ENCODE results near the gene KCTD19.

KCTD19 gene

GRCh38 chr16:67254801-67255552 is 71.6 kb downstream of the KCTD19 start:
- no peaks in the 10 kb centered on the region for H3K36me3 Mint-ChIP-seq
- H3K9me3 Mint-ChIP-seq: no peaks in the 10 kb centered on the region
- ATAC-seq (ENCODE audit: low read depth): no peak
- no peak overlapping the region for H3K4me3 Mint-ChIP-seq
- H3K27ac Mint-ChIP-seq: no peak overlapping the region
- DNase-seq (ENCODE audit: low spot score in 2 of 2): no peak
- peaks cover 5% of the 10 kb centered on the region for H3K27me3 Mint-ChIP-seq
- H3K4me1 Mint-ChIP-seq: peaks cover 2% of the 10 kb centered on the region

GRCh38 chr16:67252609-67253497 is 73.7 kb downstream of the KCTD19 start:
- ATAC-seq (ENCODE audit: low read depth) (no peak), DNase-seq (ENCODE audit: low spot score in 2 of 2) (no peak)
- Mint-ChIP-seq H3K27me3 (peaks cover 11% of the 10 kb centered on the region), H3K4me1 (peaks cover 16% of the 10 kb centered on the region), H3K4me3 (no peak overlapping the region), H3K27ac (no peak overlapping the region), H3K36me3 (no peaks in the 10 kb centered on the region), H3K9me3 (no peaks in the 10 kb centered on the region)

- peaks cover 25% of the 10 kb centered on the region for H3K4me1 Mint-ChIP-seq
- H3K36me3 Mint-ChIP-seq: no peaks in the 10 kb centered on the region
- no peaks in the 10 kb centered on the region for H3K9me3 Mint-ChIP-seq
- ATAC-seq (ENCODE audit: low read depth): no peak
- H3K4me3 Mint-ChIP-seq: peak overlapping the region; percentile 78
- DNase-seq (ENCODE audit: low spot score in 2 of 2): no peak
- peaks cover 11% of the 10 kb centered on the region for H3K27me3 Mint-ChIP-seq
- H3K27ac Mint-ChIP-seq: no peak overlapping the region
Observed at GRCh38 chr16:67250045-67250327, 76.6 kb downstream of the KCTD19 start.

GRCh38 chr16:67249178-67250044 is 77.1 kb downstream of the KCTD19 start:
- Mint-ChIP-seq H3K4me1 (peaks cover 28% of the 10 kb centered on the region), H3K4me3 (peak overlapping the region; percentile 78), H3K36me3 (no peaks in the 10 kb centered on the region), H3K9me3 (no peaks in the 10 kb centered on the region), H3K27ac (no peak overlapping the region), H3K27me3 (peaks cover 11% of the 10 kb centered on the region)
- no peak for DNase-seq (ENCODE audit: low spot score in 2 of 2)
- ATAC-seq (ENCODE audit: low read depth): no peak

- Mint-ChIP-seq H3K9me3 (no peaks in the 10 kb centered on the region), H3K4me1 (peaks cover 33% of the 10 kb centered on the region), H3K27me3 (peaks cover 11% of the 10 kb centered on the region), H3K36me3 (no peaks in the 10 kb centered on the region), H3K4me3 (peak within 1 kb of the TSS; percentile 81), H3K27ac (peak within 1 kb of the TSS; percentile 68)
- DNase-seq (ENCODE audit: low spot score in 2 of 2): peak; percentile 15 to 39
- no peak for ATAC-seq (ENCODE audit: low read depth)
Observed at GRCh38 chr16:67248401-67249177, 78.0 kb downstream of the KCTD19 start, which contains the start of gene SLC9A5. SLC9A5 (plus strand) TSS chr16:67248979; CDS start chr16:67249015, 36 bp downstream.

GRCh38 chr16:67248073-67248400 is 78.5 kb downstream of the KCTD19 start:
- peaks cover 33% of the 10 kb centered on the region for H3K4me1 Mint-ChIP-seq
- H3K4me3 Mint-ChIP-seq: peak overlapping the region; percentile 81
- DNase-seq (ENCODE audit: low spot score in 2 of 2) (peak in 1 of 2 donors; percentile 40), ATAC-seq (ENCODE audit: low read depth) (no peak)
- no peaks in the 10 kb centered on the region for H3K9me3 Mint-ChIP-seq
- H3K27ac Mint-ChIP-seq: peak overlapping the region; percentile 68
- H3K36me3 Mint-ChIP-seq: no peaks in the 10 kb centered on the region
- peaks cover 11% of the 10 kb centered on the region for H3K27me3 Mint-ChIP-seq

GRCh38 chr16:67247192-67248072 is 79.1 kb downstream of the KCTD19 start, which contains the start of gene FHOD1:
FHOD1 (minus strand) TSS chr16:67247481; CDS start chr16:67247410, 71 bp downstream.
- peak; percentile 73 for ATAC-seq (ENCODE audit: low read depth)
- Mint-ChIP-seq H3K4me3 (peak within 1 kb of the TSS; percentile 81), H3K4me1 (peaks cover 35% of the 10 kb centered on the region), H3K9me3 (no peaks in the 10 kb centered on the region), H3K36me3 (no peaks in the 10 kb centered on the region), H3K27me3 (peaks cover 11% of the 10 kb centered on the region), H3K27ac (peak within 1 kb of the TSS; percentile 68)
- DNase-seq (ENCODE audit: low spot score in 2 of 2): peak; percentile 98 to 100

- DNase-seq (ENCODE audit: low spot score in 2 of 2): peak in 1 of 2 donors; percentile 21
- Mint-ChIP-seq H3K27ac (peak overlapping the region; percentile 25), H3K4me3 (peak overlapping the region; percentile 81)
Observed at GRCh38 chr16:67246756-67247191, 79.8 kb downstream of the KCTD19 start.

GRCh38 chr16:67246081-67246755 is 80.3 kb downstream of the KCTD19 start:
- Mint-ChIP-seq H3K4me3 (peak overlapping the region; percentile 81), H3K27ac (no peak overlapping the region), H3K27me3 (peaks cover 9% of the 10 kb centered on the region), H3K9me3 (no peaks in the 10 kb centered on the region), H3K36me3 (no peaks in the 10 kb centered on the region), H3K4me1 (peaks cover 35% of the 10 kb centered on the region)
- peak; percentile 21 to 53 for DNase-seq (ENCODE audit: low spot score in 2 of 2)
- ATAC-seq (ENCODE audit: low read depth): no peak

More at GRCh38 chr16:67246756-67247191, 79.8 kb downstream of the KCTD19 start:
- ATAC-seq (ENCODE audit: low read depth): peak; percentile 2
- Mint-ChIP-seq H3K9me3 (no peaks in the 10 kb centered on the region), H3K27me3 (peaks cover 11% of the 10 kb centered on the region), H3K36me3 (no peaks in the 10 kb centered on the region), H3K4me1 (peaks cover 35% of the 10 kb centered on the region)

- H3K27me3 Mint-ChIP-seq: peaks cover 9% of the 10 kb centered on the region
- ATAC-seq (ENCODE audit: low read depth) (no peak), DNase-seq (ENCODE audit: low spot score in 2 of 2) (no peak)
- H3K9me3 Mint-ChIP-seq: no peaks in the 10 kb centered on the region
- peak overlapping the region; percentile 81 for H3K4me3 Mint-ChIP-seq
- no peak overlapping the region for H3K27ac Mint-ChIP-seq
- H3K36me3 Mint-ChIP-seq: no peaks in the 10 kb centered on the region
- H3K4me1 Mint-ChIP-seq: peaks cover 35% of the 10 kb centered on the region
Observed at GRCh38 chr16:67245674-67246080, 80.9 kb downstream of the KCTD19 start.

- Mint-ChIP-seq H3K9me3 (no peaks in the 10 kb centered on the region), H3K4me3 (peak overlapping the region; percentile 72), H3K36me3 (no peaks in the 10 kb centered on the region), H3K27me3 (peaks cover 8% of the 10 kb centered on the region), H3K27ac (peak overlapping the region; percentile 53), H3K4me1 (peaks cover 34% of the 10 kb centered on the region)
- no peak for DNase-seq (ENCODE audit: low spot score in 2 of 2)
- no peak for ATAC-seq (ENCODE audit: low read depth)
Observed at GRCh38 chr16:67245186-67245585, 81.4 kb downstream of the KCTD19 start.
